HG02759 (cell line): ENCODE data around the gene TIPIN.
"Not testable (repeated sequence)": the region's sequence is repeated elsewhere in the genome, so short reads cannot be mapped to it uniquely, and the experiment has no call there.

Experiments used
- ATAC-seq: cut with Tn5 transposase; IDR thresholded peaks from one replicate; pipeline ENCODE4 v1.9.1; 2021; ENCODE audit warnings: mild to moderate bottlenecking, moderate library complexity; ENCODE audit not compliant: unreplicated experiment

Gene TIPIN

DNA sequence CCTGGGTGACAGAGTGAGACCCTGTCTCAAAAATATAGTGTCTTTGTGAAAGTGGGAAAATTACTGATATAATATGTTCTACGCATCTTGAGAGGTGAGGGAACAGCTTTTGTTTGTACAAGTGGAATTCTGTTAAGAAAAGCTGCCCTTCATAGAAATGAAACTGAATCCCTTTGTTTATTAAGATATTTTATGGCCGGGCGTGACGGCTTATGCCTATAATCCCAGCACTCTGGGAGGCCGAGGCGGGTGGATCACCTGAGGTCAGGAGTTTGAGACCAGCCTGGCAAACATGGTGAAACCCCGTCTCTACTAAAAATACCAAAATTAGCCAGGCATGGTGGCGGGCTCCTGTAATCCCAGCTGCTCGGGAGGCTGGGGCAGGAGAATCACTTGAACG, 52.1 kb downstream of the TIPIN start:
- ATAC-seq = not testable (repeated sequence)

DNA sequence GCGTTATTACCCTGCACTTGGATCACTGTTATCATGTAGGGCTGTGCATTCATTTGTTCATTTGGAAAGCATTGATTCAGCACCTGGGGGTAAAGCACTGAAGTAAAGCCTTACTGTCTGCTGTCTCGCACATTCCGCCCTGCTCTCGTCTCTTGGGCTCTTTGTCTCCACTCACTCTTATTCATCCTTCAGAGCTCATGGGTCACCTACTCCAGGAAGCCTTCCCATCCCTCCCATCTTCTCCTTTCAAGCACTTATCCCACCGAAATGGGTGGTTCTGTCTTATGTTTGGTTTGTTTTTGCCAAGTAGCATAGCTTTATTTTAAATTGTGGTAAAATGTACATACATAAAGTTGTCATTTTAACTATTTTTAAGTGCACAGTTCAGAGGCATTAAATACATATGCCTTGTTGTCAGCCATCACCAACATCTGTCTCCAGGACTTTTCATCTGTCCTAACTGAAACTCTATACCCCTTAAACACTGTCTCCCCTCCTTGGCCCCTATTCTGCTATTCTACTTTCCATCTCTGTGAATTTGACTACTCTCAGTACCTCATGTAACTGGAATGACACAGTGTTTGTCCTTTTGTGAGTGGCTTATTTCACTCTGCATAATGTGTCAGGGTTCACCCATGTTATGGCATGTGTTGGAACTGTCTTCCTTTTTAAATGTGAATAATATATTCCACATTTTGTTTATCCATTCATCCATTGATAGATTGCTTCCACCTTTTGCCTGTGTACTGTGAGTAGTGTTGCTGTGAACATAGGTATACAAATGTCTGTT, 53.8 kb downstream of the TIPIN start:
- ATAC-seq = no peak

DNA sequence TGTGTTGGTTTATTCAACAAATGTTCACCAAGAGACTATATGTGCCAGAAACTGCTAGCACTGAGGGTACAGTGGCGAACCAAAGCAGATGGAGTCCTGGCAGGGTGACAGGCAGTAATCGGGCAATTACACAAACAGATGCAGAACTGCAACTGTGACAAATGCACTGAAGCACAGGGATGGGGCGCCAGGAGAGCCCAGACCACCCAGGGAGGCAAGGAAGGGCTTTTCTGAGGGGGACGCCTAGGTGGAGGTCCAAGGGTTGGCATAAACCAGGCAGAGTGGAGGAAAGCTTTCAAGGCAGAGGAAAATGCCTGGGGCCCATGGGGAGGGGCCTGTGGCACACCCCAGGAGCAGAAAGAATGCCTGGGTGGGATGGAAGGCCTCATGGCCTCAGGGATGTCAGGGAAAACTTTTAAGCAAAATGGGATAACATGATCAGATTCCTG, 57.7 kb downstream of the TIPIN start:
- ATAC-seq = no peak

DNA sequence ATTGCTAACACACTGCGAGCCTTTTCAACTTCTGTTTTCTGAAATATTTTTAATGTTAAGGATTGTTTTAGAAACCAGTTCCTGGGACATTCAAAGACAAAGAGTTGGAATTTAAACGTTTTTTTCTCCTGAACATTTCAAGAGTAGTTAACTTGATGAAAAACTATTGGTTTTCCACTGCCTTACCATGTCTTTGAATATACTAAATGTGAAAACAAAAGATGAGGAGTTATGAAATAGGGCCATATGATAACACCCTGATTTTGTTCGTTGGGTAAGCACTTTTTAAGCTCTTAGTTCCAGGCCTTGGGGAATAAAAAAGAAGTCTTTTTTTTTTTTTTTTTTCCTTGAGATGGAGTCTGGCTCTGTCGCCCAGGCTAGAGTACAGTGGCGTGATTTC, 60.3 kb downstream of the TIPIN start:
- no peak for ATAC-seq

DNA sequence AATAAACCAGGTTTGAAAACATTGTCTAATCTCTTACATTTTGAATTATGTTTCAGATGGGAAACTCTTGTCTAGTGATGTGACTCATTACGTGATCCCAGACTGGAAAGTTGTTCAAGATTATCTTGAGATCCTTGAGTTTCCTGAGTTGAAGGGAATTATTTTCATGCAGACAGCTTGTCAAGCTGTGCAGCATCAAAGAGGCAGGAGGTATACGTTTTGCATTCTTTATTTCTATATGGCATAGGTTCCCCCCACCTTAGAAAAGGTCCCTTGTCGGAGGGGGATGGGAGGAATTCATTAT, 61.6 kb downstream of the TIPIN start:
- no peak for ATAC-seq

DNA sequence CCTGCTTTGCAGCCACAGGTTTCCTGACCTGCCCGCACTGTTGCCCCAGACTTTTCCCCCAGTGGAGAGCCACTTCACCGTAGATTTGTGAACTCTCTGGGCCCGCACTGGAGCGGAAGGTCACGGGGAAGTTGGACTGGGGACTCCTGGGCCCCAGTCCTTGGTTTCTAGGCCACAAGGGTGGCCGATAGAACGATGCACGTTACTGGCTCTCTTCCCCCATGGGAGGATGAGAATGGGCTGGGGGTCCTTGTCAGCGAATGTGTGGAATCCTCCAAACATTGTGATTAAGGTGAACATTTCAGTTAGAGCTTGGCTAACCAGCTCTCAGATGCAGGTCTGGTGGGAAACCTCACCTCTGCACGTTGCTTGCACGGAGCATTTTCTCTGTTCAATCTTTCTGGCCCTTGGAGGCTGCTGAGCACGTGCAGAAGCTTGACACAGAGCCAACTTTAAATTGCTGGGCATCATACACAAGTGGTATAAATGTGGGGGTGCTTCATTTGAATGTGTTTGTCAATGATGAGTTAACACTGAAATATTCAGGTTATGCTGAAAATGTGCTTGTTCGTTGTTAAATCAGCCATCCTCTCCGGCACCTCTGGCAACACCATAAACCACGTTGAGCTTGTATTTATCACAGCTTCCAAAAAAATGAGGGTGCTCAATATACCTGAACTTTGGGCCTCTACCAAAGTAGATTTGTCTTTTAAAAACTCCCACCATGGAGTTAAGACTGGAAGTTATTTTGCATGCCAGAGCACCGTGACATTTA, 62.1 kb downstream of the TIPIN start:
- no peak for ATAC-seq

DNA sequence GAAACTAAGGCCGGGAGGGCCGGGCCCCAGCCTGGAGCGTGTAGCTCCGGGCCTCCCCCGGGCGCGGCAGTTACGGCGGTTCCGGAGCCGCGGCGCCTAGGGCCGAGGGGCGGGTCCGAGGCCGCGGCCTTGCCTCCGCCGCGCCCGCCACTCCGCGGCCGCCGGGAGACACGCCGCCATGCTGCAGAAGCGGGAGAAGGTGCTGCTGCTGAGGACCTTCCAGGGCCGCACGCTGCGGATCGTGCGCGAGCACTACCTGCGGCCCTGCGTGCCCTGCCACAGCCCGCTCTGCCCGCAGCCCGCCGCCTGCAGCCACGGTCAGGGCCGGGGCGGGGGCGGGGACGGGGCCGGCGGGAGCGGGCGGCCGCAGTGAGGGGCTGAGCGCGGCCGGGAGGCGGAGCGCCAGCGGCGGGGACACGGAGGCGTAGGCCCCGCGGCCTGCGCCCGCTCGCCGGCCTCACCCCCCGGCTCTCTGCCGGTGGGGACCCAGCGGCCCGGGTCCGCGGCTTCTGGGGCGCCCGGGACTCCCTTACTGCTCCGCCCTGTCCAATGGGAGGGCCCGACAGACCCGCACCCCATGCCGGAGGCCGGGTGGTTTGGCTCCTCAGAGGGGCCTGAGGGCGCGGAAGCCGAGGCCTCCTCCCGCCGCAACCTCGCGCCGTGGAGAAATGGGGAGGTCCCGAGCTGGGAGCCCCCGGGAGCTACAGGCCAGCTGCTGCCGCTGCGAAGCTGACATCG, 62.9 kb downstream of the TIPIN start, which contains the start of gene DIS3L:
Gene DIS3L (plus strand): TSS at position 150 of the 738 bp plus-strand sequence. CDS start 29 bp downstream, at position 179.
- peak; percentile 76 for ATAC-seq

DNA sequence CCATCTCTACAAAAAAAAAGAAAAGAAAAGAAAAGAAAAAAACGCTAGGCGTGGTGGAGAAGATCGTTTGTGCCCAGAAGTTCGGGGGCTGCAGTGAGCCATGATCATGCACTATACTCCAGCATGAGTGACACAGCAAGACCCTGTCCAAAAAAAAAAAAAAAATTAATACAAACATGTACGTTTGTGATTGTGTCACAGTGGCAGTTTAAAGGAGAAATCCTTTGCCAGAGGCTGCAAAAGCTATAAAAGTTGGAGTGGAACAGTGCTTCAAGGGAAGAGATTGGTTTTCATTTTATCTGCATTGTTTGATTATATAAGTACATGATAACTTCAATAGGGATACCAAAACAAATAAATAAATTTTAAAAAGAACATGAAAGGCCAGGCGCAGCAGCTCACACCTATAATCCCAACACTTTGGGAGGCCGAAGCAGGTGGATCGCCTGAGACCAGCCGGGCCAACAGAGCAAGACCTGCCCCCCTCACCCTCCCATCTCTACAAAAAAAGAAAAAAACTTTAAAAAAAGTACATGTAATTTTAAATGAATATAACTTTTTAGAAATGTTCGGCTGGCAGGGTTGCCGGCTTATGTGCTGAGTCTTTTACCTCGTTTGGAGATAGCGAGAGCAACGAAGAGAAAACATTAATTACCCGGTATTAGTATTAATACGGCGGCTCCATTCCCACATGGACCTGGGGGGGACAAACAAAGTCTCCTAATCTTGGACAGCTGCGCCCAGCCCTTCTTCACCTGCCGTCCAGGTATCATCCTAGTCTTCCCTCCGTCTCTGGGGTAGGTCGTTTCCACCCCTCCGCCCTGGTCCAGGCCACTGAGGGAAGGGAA, 63.7 kb downstream of the TIPIN start:
- no peak for ATAC-seq

DNA sequence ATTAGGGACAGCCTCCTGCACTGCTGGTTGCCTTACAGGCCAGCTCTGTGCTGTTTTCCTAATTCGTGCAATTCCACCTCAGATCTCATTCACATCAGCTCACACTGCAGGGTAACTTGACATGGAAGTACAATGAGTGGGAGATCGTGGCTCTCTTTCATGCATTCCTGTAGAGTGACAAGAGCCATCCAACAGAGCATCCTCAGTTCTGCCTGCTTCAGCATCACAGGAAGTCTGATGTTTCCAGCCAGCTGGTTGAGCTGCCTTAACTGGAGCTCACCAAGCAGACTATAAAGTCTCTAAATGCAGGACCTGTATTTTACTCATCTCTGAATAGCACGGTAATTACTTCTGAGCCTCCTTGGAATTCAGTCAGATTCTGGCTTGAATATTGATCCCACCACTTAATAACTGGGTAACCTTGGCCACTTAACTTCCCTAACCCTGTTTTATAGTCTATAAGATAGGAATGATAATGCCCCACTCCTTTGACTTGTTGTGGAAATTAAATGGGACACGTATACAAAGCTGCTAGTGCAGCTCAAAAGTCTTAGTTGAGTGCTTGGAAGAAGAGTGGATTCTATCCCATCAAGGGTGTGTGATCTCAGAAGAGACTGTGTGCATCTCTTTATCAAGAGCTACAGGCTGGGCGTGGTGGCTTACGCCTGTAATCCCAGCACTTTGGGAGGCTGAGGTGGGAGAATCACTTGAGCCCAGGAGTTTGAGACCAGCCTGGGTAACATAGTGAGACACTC, 64.5 kb downstream of the TIPIN start:
- no peak for ATAC-seq

DNA sequence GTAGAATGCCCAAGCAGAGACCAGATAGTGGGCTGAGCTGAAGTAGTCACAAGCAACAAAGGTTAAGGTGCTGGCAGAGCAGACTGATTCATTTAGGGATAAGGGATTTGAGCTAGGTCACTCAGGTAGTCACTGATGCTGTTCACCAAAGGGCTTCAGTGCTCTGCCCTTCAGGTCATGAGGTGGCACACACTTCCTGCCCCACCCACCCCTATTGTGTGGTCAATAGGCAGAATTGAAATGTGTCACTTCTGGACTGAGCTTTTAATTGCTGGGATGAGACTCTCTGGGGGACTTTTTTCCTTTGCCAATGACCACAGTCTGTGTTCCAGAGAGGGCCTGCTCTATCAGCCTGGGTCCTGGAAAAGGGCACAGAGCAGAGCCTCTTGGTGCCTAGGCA, 66.0 kb downstream of the TIPIN start:
- no peak for ATAC-seq

DNA sequence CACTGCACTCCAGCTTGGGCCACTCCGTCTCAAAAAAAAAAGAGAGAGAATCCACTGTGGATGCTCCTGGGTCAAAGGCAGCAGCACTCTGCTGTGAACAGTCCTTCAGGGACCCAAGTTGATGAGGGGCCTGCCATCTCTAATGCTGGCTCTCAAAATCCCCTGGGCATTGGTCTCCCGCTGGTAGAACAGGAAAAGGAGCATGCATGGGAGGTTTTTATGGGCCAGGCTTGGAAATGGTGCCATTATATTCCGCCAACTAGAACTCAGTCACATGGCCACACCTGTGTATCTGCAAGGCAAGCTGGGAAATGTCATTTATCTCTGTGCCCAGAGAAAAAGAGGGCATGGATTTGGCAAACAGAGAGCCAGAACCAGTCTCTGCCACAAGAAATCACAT, 66.5 kb downstream of the TIPIN start:
- no peak for ATAC-seq

DNA sequence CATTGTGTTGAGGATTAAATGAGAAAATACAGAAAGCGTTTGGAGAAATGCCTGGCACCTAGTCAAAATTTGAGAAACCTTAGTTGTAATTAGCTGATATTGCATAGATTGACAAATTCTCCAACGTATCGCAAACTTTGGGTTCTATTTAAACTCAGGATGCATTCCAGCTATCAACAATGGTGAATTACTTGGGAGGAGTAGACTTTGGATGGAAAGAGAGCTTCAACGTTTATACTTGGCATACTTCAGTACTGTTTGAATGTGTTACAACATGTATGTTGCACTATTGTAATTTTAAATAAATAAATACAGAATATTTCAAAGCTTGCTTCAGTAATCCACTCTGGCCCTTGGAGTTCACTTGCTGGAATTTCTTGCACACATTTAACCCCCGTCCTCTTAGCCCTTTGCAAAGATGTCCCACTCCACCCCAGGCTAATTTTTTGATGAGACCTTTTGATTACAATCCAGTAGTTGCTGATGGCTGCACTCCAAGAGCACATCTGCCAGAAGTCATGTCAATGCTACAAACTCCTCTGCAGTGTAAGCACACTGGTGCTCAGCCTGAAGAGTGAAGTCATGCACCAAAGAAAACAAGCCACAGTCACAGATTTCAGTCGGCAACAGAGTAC, 67.8 kb downstream of the TIPIN start:
- no peak for ATAC-seq

DNA sequence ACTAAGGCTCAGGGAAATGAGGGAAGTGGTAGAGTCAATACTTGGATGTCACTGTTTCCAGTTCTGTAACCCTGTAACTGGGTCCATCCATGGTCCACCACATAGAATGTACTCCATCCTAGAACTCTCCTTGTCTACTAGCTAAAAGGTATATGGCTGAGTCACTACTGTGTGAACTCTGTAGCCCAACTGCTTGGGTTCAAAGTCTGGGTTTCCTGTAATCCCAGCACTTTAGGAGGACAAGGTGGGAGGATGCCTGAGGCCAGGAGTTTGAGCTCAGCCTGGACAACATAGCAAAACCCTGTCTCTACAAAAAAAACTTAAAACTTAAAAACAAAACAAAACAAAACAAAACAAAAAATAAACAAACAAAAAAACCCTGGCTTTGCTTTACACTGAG, 68.4 kb downstream of the TIPIN start:
- ATAC-seq = no peak

DNA sequence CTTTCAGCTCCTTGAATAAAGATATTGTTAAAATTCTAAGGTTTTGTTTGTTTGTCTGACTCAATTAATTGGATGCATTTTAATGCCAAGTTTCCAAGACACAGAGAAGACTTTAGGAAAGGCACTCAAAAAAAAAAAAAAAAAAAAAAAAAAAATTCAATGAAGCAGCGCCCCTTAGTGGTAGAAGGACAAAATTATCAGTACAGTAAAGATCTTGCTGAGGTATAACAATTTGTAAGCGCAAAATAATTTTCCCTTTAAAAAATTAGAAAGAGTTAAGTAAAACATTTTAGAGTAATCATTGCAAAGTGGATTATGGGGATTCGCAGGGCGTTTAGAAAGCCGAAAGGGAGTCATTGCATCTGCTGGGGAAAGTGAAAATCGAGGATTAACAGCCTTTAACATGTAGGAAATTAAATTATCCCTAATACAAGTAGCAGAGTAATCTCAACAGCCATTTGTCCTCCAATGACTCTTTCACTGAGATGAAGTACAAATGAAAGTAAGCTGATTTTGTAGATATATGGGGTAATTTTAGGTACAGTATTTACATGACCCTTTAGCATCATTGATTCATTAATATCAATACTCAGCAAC, 68.9 kb downstream of the TIPIN start:
- no peak for ATAC-seq
